Stimulated activated CD8-positive, alpha-beta memory T cell treated with anti-CD3 and anti-CD28 coated beads, Interleukin-15, amount 100 ng/mL, for 1 hour (primary cell): ENCODE measurements around the gene AUTS2.

ENCODE experiments used
- DNase-seq: peaks from one replicate; pipeline ENCODE4 v3.0.0-alpha.2; 2020; ENCODE audit warnings: low read depth

AUTS2 gene

DNA sequence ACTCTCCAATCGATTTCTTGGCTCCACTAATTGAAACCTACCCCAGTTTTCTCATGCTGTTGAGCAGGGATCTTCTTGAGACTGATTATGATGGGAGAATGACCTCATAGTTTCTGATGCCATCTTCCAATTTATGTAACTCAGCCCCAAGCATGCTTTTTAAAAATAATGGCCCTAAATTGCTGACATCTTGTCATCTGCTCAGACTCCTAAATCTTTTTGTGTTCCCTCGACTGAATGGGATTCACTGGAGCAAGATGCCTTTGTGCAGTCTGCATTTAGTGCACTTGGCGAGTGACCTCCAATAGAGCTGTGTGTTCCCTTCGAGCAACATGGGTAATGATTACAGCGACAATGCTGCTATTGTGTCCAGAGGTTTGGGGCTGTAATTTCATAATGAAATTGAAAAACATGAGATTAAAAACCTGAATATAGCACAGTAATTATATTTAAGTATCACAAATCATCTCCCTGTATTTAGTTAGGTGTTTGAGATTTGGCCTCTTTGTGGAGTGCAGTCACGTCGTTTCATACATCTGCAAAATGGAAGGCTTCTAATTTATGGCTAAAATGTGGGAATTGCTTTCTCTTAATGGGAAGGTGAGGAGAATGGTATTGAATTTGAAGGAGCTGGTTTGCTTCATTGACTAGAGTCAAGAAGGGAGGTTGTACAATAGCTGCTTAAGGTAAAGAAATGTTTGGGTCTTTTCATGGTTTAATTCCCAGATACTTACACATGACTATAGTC is 192.9 kb downstream of the AUTS2 start:
- DNase-seq, result no peak

DNA sequence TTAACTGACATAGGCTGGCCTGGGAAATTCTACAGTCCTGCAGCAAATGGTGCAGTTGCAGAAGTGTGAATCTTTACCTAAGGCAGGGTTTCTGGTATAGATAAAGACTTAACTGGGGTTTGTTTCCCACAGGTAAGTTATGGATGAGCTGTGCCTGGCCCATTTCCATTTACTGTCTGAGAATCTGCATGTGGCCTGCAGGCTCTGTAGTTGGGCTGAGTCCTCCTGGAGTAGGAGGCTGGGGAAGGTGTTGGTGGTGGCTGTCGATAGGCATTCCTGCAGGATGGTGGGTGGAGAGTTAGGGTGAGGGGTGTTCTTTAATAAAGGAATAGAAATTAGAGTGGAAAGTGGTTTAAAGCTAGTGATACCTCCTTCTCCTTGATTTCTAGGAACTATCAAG is 193.5 kb downstream of the AUTS2 start:
- DNase-seq, result no peak

DNA sequence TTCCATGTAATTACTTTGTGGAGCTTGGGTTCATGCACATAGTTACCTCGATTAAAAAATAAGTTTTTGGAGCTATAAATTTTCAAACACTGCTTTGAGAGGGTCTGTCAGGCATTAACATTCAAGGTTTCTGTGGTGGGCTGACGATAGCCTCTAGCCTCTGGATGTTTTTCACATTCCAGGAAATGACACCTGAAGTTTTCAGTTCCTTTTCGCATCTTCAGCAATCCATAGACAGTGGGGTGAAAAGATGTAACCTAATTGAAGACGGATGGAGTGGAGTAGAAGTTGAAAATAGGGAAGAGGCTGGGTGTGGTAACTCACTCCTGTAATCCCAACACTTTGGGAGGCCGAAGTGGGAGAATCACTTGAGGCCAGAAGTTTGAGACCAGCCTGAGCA is 197.7 kb downstream of the AUTS2 start:
- no peak for DNase-seq

DNA sequence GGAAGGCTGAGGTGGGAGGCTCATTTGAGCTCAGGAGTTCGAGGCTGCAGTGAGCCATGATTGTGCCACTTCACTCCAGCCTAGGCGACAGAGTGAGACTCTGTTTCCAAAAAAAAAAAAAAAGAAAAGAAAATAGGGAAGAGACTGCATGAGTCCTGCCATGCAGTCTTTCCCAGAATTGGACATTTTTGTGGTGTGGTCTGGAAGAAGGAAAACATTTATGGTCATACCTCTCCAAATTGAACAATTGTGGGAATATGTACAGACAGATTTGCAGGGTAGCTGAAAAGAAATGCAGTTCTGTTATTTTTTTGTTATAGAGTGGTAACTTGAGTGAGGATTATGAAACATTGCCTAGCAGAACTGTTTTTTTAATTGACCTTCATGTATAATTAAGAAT is 198.1 kb downstream of the AUTS2 start:
- no peak for DNase-seq

DNA sequence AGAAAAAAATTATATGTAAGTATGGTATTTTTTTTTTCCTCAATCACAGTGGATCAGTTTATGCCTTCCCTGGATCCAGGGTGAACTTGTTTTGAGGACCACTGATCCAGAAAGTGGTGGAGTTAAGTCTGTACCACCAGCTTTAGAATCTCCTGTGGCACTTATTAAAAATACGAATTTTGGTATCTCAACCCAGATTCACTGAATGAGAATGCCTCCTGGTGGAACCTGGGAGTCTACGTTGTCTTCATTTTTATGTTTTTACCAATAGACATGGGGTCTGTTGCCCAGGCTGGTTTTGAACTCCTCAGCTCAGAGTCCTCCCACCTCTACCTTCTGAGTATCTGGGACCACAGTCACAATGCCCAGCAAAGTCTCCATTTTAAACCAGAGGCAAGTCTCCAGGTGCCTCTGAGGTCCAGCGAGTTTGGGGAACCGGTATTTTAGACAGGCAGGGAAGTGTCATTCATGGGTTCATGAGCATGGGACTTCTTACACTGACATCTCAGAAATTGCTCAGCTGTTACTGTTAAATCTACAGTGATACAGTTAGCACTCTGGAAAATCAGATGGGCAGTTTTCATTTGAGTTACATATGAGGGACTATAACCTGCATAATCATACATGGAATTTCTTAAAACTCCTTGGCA is 200.9 kb downstream of the AUTS2 start:
- no peak for DNase-seq

DNA sequence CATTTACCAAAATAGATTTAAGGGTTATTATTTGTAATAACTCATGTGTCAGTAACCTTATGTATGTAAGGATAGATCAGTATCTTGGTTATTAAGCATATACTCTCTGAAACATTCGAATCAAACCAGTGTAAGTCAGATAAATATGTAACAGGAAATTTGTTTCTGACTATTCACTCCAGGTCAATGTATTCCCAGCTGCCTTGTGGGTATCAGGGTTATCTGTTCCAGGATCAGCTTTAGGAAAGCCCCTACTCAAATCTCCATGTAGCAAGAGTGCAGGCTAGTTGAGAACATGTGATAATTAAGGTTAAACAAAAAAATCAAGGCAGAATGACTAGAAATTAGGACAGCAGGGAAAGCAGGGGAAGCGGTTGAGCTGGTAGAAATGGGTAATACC is 201.7 kb downstream of the AUTS2 start:
- DNase-seq, result no peak

DNA sequence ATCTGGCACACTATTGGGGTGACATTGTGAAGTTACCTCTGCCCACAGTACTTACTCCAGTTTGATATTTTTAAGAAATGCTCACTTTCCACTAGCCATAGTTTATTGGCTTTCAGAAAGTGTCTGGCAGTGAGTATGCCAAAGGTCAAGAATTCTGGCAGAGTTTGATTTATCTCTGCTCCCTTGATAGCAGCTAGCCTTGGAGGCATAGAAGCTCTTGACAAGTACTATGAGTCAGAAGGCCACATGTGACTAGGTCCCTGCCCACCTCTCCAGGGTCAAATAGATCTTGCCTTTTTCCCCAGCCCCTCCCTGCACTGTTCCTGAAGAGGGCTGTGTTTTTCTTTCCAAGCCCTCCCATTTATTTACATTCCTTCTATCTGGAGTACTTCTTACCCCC is 202.2 kb downstream of the AUTS2 start:
- no peak for DNase-seq

DNA sequence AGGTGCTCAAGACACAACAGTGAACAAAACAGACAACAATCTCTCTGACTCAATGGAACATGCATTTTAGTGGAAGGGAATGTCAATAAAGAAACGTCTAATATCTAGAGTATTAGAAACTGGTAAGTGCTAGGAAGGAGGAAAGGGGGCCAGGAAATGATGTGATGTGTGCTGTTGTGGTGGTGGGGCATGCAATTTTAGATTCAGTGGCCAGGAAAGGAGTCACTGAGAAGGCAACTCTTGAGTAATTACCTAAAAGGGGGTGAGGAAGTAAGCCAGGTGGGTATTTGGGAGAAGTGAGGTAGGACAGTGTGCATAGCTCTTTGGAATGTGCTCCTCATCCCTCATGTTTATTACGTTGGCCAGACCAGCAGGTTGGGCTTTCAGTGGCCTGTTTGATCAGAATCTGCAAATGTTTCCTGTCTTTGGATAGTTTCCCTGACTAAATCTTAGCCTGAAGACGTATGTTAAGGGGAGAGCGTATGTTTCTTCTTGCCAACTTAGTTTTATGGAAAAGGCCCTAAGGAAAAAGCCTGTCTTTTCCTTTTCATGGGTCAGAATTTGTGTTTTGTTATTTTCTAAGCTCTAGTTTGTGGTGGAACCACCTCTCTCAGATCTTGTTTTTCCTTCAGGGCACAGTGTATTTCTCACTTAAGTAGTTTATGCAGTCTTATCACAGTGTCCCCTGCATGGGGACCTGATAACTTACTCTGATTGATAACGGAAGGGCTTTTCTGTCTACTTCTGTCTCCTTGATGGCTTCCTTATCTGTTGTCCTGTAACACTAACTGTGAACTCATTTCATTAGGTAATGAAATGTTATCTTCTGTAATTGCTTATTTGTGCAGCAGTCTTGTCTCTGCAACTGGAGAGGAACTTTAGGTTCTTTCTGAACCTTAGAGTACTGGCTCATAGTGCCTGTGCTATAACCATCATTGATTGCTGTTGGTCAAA is 203.7 kb downstream of the AUTS2 start:
- no peak for DNase-seq

DNA sequence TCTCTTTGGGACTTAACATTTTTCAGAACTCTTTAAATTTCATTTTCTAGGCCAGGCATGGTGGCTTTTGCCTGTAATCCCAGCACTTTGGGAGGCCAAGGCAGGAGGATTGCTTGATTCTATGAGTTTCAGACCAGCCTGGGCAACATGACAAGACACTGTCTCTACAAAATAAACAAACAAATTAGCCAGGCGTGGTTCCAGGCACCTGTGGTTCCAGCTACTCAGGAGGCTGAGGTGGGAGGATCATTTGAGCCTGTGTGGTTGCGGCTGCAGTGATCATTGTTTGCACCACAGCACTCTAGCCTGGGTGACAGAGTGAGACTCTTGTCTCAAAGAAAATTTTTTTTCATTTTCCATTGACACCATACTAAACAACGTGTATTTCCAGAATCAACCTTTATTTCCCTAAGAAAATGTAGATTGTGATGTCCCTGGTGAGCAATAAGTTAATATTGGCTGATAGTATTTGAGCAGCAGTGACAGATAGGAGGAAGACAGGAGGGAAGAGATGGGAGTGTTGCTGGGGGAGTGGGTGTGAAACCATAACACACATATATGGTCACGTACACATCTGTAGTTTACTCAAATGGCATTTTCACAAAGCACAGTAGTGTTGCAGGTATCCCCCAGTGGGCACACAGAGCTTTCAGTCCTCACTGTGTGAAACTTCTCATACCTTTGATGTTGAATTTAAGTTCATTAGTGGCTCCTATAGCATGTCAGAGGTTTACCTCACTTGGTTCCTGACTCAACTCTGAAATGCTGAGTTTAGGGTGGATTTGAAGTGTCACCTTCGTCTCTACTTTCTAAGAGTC is 205.6 kb downstream of the AUTS2 start:
- DNase-seq, result no peak

DNA sequence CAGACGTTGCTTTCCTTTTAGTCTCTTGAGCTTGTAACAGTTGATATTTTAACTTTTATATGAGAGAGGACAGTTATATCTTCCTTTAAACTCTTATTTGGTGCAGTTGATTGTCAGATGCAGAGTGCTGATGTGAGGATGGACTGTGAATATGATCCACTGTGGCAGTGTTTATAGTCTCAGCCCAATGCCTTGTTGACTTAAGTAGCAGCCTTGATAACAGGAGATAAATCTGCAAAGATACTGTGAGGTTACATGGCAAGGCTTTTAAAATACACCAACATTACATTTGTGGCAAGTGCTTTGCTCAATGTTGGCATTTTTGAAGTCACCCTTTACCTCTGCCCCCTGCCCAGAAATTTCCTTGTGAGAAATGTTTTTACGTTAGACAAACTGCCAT is 206.7 kb downstream of the AUTS2 start:
- no peak for DNase-seq

DNA sequence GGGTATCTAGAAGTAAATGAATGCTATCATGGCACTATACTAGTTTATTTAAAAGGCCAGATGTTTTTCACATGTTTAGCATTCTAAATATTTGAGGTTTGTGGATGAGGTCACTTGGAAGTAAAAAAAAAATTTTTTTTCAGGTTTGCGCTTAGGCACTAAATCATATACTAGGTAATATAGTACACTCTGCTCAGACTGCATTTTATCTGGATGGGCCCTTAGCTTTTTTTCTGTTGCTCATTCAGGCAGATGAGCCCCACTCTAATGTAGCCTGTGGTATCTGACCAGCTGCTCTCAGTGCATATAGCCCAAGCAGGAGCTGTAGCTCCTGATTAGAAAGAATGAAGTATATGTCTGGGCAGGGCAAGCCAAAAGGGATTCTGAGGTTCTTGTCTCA is 210.1 kb downstream of the AUTS2 start:
- no peak for DNase-seq

DNA sequence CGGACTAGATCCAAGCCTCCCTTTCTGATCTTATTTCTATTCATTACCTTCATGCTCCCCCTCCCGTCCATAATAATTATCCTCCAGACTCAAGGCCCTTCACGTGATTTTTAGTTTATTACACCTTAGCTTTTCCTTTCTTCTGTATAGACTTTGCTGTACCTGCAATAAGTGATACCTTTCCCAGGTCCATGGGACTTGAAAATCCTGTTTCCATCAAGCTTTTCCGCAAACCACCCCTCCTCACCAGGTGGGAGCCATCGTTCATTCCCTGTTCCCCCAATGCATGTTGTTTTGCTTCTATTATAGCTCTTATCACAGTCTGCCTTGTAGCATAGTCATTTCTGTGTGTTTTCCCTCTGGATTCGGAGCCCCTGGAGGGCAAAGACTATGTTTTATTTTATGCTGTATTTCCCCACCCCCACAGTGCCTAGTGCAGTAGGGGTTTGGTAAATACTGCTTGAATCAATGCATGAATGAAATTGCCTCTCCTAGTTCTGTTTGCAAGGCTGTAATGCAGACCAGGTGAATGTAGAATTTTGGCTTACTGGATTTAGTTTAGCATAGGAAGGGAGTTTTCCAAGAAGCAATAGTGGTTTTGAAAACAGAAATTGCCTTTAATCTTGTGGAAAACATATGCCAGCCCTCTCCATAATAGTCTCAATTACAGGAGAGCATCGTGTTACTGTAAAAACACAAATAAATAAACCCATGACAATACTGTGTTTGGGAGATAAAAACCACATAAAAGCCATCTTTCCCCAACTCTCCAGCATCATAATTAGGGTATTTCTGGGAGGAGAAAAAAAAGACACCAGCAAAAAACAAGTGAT is 213.4 kb downstream of the AUTS2 start:
- DNase-seq, result no peak

DNA sequence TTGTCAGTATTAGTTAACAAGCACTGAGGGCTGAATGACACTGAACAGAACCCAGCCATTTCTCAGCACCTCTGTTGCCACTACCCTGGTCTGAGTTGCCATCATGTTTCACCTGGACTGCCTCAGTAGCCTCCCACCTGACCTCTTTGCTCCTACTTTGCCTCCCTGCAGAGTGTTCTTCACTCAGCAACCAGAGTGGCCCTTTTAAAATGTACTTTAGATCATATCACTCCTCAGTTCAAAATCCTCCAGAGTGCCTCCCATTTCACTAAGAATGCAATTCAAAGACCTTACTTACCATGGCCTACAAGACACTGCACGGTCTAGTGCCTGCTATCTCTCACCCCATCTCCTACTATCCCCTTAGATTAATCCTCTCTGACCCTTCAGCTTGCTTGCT is 214.5 kb downstream of the AUTS2 start:
- no peak for DNase-seq

DNA sequence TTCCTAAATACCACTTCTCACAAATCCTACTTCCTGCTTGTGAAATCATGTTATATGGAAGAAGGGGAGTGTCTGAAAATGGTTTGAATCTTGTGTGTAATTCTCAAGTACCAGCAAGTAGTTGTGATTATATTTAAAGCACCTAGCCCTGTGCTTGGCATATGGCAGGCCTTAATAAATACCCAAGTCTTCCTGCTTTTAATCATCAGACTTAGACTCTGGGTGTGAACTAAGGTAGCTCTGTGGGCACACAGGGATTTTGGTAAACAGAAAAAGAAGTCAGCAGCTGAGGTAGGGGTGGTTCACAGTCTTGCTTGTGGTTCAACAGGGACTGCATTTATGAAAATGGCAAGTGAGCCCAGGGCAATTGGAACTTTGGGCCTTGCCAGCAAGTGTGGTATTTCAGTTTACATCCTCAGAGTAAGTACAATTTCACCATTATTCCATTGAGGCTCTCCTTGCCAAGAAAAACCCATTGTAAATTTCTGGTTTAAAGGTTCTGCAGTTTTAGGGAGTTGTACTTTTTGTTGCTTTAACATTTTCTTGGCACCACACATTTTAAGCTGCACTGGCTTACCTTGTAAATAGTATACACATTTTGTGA is 215.5 kb downstream of the AUTS2 start:
- no peak for DNase-seq

DNA sequence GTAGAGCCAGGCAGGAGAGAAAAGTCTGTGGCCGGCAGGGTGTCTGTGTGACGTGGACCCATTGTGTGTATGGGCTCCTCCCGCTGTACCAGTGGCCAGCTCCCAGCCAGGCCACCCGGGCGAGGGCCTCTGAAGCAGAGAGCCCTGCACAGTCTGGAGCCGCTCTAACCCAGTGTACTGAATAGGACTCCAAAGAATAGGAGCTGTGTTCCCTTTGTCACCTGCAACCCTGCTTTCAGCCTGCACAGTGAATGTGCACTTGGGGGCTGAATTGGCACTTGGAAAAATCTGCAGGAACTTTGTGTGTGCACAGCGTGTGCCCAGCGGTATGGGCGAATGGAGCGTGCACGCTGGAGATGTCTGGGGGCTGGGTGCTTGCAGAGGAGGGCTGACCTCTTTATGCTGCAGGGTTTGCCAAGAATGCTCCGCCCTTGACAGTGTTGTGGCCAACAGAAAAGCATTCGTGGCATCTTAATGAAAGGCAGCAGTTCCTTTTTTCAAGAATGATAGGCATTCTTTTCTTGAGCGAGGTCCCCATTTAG is 216.2 kb downstream of the AUTS2 start:
- DNase-seq, result no peak

DNA sequence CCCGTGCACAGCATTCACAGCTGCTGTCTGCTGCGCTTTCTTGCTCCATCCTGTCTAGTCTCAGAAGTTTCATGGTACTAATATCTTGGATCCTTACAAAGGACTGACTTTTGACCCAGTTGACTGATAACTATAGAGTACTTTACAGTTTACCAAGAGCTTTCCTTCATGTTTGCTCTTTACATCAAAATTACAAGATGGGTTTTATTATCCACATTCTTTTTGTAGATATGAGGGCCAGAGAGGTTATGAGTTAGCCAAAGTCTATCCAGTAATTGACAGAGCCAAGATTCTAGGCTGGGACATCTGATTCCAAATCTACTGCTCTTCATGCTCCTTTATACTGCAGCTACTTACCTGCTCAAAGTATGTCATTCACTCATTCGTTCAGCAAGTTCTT is 218.2 kb downstream of the AUTS2 start:
- DNase-seq, result no peak

DNA sequence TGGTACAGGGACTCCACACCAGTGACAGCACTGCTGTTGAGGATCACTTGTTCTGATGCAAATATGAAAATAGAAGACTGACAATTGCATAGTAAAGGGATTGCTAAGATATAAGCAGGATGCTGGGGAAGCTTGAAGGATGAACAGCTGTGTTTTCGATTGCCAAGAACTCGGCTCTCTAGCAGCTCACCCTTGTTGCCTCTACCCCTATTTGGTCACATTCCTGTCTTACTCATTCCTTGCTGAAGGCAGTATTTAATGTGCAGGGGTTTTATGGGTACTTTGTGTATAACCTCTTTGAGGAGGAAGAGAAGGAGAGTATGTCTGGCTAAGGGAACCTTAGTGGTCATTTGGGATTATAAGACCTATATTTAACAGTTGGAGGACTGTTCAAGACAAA is 218.8 kb downstream of the AUTS2 start:
- no peak for DNase-seq

DNA sequence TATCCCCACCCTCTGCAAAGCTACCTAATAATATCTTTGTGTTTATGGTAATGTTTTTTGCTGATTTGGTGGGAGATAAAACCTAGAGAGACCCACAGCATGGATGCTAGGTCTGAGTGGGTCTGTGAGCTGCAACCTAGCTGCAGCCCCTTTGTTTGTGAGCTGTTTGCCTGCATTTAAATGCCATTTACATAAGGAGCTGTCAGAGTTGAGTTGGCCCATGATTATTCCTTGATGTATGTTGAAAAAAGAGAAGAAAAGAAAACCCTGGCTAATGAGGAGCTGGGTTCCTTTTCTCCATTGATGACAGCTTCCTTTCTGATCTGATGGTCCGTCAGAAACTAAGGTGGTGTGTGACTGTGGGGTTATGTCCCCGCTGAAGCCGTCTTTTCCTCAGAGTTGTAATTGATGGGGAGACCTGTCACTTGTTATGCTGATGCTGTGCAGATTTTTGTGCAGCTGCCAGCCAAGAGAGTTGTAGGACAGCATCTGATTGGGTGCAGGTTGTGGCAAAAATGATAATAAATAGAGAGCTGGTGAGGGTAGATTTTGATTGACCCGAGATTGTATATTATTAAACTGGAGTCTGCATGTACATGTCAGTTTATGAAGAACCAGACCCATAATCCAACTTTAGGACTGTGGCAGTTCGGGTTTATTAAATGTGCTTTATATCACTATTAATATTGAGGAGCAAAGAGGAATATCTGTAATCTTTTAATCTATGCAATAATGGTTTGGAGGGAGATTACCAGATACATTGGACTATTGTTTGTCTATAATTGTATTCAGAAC is 219.8 kb downstream of the AUTS2 start:
- DNase-seq, result no peak

DNA sequence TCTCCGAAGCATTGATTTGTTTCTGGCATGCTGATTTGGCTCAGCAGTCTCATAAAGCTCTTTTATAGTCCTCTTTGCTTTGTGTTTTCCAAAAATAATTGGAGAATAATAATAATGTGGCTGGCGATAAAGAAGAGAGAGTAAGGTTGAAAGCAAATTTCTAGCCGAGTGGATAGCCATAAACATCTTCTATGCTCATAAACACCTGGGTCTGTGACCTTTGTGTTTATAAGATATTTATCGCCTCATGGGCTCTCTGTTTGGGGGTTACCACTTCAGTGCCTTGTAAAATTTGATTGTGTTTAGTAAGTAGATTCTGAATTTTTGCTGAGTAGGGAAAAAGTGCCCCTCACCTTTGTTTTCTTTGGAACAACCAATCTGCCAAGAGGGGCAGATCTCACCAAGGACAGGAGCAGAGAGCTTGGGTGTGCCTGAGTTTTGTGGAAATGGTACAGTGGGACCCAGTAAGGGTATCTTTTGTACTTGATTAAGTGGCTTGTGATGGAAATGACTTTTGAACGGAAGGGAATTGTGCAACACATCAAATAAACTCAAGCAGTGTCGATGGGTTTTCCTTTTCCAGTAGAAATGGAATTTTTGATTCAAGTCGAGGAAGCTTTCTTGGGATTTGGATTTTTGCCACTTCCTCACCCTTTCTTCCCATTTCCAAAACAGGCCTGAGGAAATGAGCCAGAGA is 220.5 kb downstream of the AUTS2 start:
- DNase-seq, result no peak
